Uterus (tissue), 2 donors: ENCODE results near the gene AKNA.
"Not testable (repeated sequence)": the region's sequence is repeated elsewhere in the genome, so short reads cannot be mapped to it uniquely, and the experiment has no call there.

Experiments used
- POLR2A ChIP-seq, 2 donors: fragments of 450-650 bp; IDR thresholded peaks; one replicate each; pipeline ENCODE4 v1.6.1; 2016; ENCODE audit warnings: antibody characterized with exemption in 2 of 2, mild to moderate bottlenecking in 1 of 2, moderate library complexity in 1 of 2
- TF ChIP-seq, protein P1 (sequence below), 4 experiments: fragments of 200-600 bp in 2 of 4; fragments of 450-650 bp in 2 of 4; sonication (generic) in 2 of 4; IDR thresholded peaks; one replicate each; pipeline ENCODE4 v1.5.1; 2016 to 2019; ENCODE audit warnings: antibody characterized with exemption in 4 of 4, mild to moderate bottlenecking in 2 of 4, moderate library complexity in 1 of 4

DNA sequence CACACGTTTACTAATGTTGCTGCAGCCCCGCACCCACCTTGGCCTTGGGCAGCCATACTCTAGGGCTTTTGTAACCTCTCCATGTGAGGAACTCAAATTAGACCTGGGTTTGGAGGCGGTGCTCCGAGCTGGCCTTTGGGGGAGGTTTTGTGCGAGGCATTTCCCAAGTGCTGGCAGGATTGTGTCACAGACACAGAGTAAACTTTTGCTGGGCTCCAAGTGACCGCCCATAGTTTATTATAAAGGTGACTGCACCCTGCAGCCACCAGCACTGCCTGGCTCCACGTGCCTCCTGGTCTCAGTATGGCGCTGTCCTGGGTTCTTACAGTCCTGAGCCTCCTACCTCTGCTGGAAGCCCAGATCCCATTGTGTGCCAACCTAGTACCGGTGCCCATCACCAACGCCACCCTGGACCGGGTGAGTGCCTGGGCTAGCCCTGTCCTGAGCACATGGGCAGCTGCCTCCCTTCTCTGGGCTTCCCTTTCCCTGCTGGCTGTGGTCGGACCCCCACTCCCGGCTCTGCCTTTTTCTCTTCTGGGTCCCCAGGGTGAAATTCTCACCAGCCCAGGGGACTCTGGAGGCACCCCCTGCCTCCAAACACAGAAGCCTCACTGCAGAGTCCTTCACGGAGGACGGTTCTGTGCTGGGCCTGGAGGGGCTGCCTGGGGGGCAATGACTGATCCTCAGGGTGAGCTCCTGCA lies 64.8 kb downstream of the AKNA start, which contains the start of gene ORM1:
- TF ChIP-seq, protein P1, sequence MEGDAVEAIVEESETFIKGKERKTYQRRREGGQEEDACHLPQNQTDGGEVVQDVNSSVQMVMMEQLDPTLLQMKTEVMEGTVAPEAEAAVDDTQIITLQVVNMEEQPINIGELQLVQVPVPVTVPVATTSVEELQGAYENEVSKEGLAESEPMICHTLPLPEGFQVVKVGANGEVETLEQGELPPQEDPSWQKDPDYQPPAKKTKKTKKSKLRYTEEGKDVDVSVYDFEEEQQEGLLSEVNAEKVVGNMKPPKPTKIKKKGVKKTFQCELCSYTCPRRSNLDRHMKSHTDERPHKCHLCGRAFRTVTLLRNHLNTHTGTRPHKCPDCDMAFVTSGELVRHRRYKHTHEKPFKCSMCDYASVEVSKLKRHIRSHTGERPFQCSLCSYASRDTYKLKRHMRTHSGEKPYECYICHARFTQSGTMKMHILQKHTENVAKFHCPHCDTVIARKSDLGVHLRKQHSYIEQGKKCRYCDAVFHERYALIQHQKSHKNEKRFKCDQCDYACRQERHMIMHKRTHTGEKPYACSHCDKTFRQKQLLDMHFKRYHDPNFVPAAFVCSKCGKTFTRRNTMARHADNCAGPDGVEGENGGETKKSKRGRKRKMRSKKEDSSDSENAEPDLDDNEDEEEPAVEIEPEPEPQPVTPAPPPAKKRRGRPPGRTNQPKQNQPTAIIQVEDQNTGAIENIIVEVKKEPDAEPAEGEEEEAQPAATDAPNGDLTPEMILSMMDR (IDR thresholded peaks at IDR 0.05): not testable (repeated sequence)
- not testable (repeated sequence) for TF ChIP-seq POLR2A (IDR thresholded peaks at IDR 0.05)
